ENCODE measurements around the gene APOL1. TPM values are rescaled to one million over a fixed set of nuclear protein-coding genes. Genes with fewer than 3 reads are reported as not detected.
"Not testable (repeated sequence)": the region's sequence is repeated elsewhere in the genome, so short reads cannot be mapped to it uniquely, and the experiment has no call there.

Gene APOL1
- polyA plus RNA-seq, 2 of the 4 experiments (the other 2 are of a cell fraction), result 2.0 to 6.5 TPM

GRCh38 chr22:36250292-36250960, 2.5 kb upstream of the APOL1 start:
- ATAC-seq, POLR2A ChIA-PET, H3K9me3 ChIP-seq, FAIRE-seq, H3K4me3 ChIP-seq: not testable (repeated sequence)
- CTCF ChIA-PET, result interaction anchor here (1.0 to 3.8 kb wide), 2 partner anchors 11 to 108 kb away, joined by 3 to 10 read pairs; partner anchors contain the start of gene APOL2
- peak; percentile 36; the same call in 1 of the 2 replicates for TF ChIP-seq FOSL2 (IDR thresholded peaks at IDR 0.05)
- peak; percentile 33; the same call in 1 of the 2 replicates for TF ChIP-seq FOSL2 (CRISPR knock-in tag; IDR thresholded peaks at IDR 0.05)
- TF ChIP-seq CEBPB (IDR thresholded peaks at IDR 0.05), result peak; percentile 34 to 70; a peak in 3 of 4 replicates
- Histone ChIP-seq H3K4me2 (peak overlapping the region; percentile 65), H3K4me1 (peaks cover 61% of the 10 kb centered on the region), H3K27ac (peak overlapping the region; percentile 85 to 90)
- WGBS (ENCODE audit: missing lambda C conversion rate), result 50% methylated on average over 24 of the region's 24 CpGs
- DNase-seq (ENCODE audit: low read depth in 1 of 2, low spot score in 1 of 2), result peak in 1 of 2 experiments; percentile 29

- H3K4me2 ChIP-seq, result peak overlapping the region; percentile 74; the same call in 2 of the 3 replicates
- H3K4me1 ChIP-seq, result peaks cover 61% of the 10 kb centered on the region
- 94% methylated on average over 4 of the region's 7 CpGs for WGBS (ENCODE audit: missing lambda C conversion rate)
- POLR2A ChIA-PET; DNase-seq (ENCODE audit: low read depth in 1 of 2, low spot score in 1 of 2); H3K9me3 ChIP-seq; FAIRE-seq; H3K4me3 ChIP-seq; ATAC-seq: not testable (repeated sequence)
- CTCF ChIA-PET, result interaction anchor here (3.4 kb wide), 1 partner anchor 13 kb away, joined by 12 read pairs; the partner anchor contains the start of gene APOL2
- peak overlapping the region; percentile 85 to 90 for H3K27ac ChIP-seq
Measured at GRCh38 chr22:36251979-36252608, 839 bp upstream of the APOL1 start.

- ATAC-seq (no peak; a peak in 1 of 6 replicates), DNase-seq (ENCODE audit: low read depth in 1 of 2, low spot score in 1 of 2) (no peak), FAIRE-seq (no peak)
- no peaks in the 10 kb centered on the region for H3K9me3 ChIP-seq
- WGBS (ENCODE audit: missing lambda C conversion rate), result 85% methylated on average over 7 of the region's 7 CpGs
- ChIA-PET CTCF (interaction anchor here (1.1 to 3.4 kb wide), 3 partner anchors 14 to 109 kb away, joined by 3 to 12 read pairs (median 3); partner anchors contain the start of gene APOL2), POLR2A (interaction anchor here (1.3 kb wide), 1 partner anchor 15 kb away, joined by 4 read pairs; the partner anchor contains the start of gene APOL2)
- peaks cover 61% of the 10 kb centered on the region for H3K4me1 ChIP-seq
- H3K27ac ChIP-seq, result peak overlapping the region; percentile 85 to 90
- H3K4me3 ChIP-seq, result no peak overlapping the region
- peak overlapping the region; percentile 74 for H3K4me2 ChIP-seq
- TF ChIP-seq ESRRA (IDR thresholded peaks at IDR 0.05; ENCODE audit: borderline replicate concordance, low read length) (no peak), EP300 (IDR thresholded peaks at IDR 0.05) (no peak), FOXS1 (CRISPR knock-in tag; IDR thresholded peaks at IDR 0.05) (no peak), MAX (IDR thresholded peaks at IDR 0.05) (no peak), POLR2A (IDR thresholded peaks at IDR 0.05; ENCODE audit: low read length) (no peak), HES2 (IDR thresholded peaks at IDR 0.05) (no peak), POLR2AphosphoS2 (conservative IDR thresholded peaks at IDR 0.05; ENCODE audit: low read length) (no peak)
- TF ChIP-seq, protein P1, sequence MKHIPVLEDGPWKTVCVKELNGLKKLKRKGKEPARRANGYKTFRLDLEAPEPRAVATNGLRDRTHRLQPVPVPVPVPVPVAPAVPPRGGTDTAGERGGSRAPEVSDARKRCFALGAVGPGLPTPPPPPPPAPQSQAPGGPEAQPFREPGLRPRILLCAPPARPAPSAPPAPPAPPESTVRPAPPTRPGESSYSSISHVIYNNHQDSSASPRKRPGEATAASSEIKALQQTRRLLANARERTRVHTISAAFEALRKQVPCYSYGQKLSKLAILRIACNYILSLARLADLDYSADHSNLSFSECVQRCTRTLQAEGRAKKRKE (CRISPR knock-in tag; IDR thresholded peaks at IDR 0.05; ENCODE audit: low read depth), result no peak
- TF ChIP-seq, protein P2, sequence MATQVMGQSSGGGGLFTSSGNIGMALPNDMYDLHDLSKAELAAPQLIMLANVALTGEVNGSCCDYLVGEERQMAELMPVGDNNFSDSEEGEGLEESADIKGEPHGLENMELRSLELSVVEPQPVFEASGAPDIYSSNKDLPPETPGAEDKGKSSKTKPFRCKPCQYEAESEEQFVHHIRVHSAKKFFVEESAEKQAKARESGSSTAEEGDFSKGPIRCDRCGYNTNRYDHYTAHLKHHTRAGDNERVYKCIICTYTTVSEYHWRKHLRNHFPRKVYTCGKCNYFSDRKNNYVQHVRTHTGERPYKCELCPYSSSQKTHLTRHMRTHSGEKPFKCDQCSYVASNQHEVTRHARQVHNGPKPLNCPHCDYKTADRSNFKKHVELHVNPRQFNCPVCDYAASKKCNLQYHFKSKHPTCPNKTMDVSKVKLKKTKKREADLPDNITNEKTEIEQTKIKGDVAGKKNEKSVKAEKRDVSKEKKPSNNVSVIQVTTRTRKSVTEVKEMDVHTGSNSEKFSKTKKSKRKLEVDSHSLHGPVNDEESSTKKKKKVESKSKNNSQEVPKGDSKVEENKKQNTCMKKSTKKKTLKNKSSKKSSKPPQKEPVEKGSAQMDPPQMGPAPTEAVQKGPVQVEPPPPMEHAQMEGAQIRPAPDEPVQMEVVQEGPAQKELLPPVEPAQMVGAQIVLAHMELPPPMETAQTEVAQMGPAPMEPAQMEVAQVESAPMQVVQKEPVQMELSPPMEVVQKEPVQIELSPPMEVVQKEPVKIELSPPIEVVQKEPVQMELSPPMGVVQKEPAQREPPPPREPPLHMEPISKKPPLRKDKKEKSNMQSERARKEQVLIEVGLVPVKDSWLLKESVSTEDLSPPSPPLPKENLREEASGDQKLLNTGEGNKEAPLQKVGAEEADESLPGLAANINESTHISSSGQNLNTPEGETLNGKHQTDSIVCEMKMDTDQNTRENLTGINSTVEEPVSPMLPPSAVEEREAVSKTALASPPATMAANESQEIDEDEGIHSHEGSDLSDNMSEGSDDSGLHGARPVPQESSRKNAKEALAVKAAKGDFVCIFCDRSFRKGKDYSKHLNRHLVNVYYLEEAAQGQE (IDR thresholded peaks at IDR 0.05), result no peak
Measured at GRCh38 chr22:36253523-36254490, 874 bp downstream of the APOL1 start.

DNA sequence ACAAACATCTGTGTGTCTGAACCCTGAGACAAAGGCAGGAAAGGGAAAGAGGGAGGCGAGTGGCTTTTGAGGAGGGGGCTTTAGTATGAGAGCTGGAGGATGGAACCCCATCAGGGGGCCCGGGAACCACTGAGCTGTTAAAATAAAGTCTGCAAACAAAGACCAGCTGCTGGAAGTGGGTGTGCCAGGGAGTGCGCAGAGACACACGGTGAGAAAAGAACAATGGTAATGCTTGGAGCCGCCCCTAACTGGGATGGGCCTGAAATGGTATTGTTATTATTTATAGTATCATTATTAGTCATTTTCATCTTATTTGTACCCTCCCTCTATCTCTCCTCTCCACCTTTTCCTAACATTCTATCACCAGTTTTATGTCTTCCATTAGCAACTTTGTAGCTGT, 2.6 kb downstream of the APOL1 start:
- FAIRE-seq; DNase-seq (ENCODE audit: low read depth in 1 of 2, low spot score in 1 of 2); ATAC-seq; H3K4me2 ChIP-seq; CTCF ChIA-PET; H3K9me3 ChIP-seq; POLR2A ChIA-PET; H3K4me3 ChIP-seq: not testable (repeated sequence)
- peaks cover 47% of the 10 kb centered on the region for H3K4me1 ChIP-seq
- H3K27ac ChIP-seq, result peak overlapping the region in 1 of 2 experiments; percentile 85; a peak in 2 of 6 replicates
- WGBS (ENCODE audit: missing lambda C conversion rate), result 80% methylated on average over 1 of the region's 5 CpGs
